OCI-LY1 (cell line): ENCODE results near the gene DIP2C.

Experiments
- H2AFZ ChIP-seq: fragments of 200-600 bp; sonication (generic), shearing (Covaris generic); 2 replicates; pipeline ENCODE4 v1.6.0; 2014; ENCODE audit warnings: antibody characterized with exemption, mild to moderate bottlenecking, low read length
- H3F3A ChIP-seq: fragments of 200-600 bp; sonication (generic), shearing (Covaris generic); 2 replicates; pipeline ENCODE4 v1.6.0; 2014; ENCODE audit warnings: mild to moderate bottlenecking, antibody characterized with exemption, low read length, moderate library complexity; ENCODE audit not compliant: insufficient read depth
- H3K27ac ChIP-seq: fragments of 200-600 bp; sonication (generic); 2 replicates; pipeline ENCODE4 v1.5.1; 2014; ENCODE audit warnings: low read length, mixed run types, mild to moderate bottlenecking, low read depth; ENCODE audit not compliant: poor library complexity, severe bottlenecking
- H3K27me3 ChIP-seq: fragments of 200-600 bp; sonication (generic); 2 replicates; pipeline ENCODE4 v1.6.0; 2014; ENCODE audit warnings: antibody characterized with exemption, mild to moderate bottlenecking, low read length, moderate library complexity; ENCODE audit not compliant: insufficient read depth
- H3K36me3 ChIP-seq: fragments of 200-600 bp; sonication (generic); 2 replicates; pipeline ENCODE4 v1.6.1; 2014; ENCODE audit warnings: mild to moderate bottlenecking, antibody characterized with exemption, low read length, moderate library complexity, mixed read lengths; ENCODE audit not compliant: insufficient read depth
- H3K4me1 ChIP-seq: fragments of 200-600 bp; sonication (generic); 2 replicates; pipeline ENCODE4 v1.5.1; 2014; ENCODE audit warnings: mild to moderate bottlenecking, low read length, moderate library complexity; ENCODE audit not compliant: insufficient read depth, severe bottlenecking
- H3K4me2 ChIP-seq: fragments of 200-600 bp; sonication (generic), shearing (Covaris generic); 2 replicates; pipeline ENCODE4 v1.6.1; 2014; ENCODE audit warnings: low read length
- H3K4me3 ChIP-seq: fragments of 200-600 bp; sonication (generic); 2 replicates; pipeline ENCODE4 v1.5.1; 2014; ENCODE audit warnings: low read length, low read depth, mild to moderate bottlenecking, mixed read lengths; ENCODE audit not compliant: poor library complexity, severe bottlenecking
- H3K79me2 ChIP-seq: fragments of 200-600 bp; shearing (Covaris generic); 2 replicates; pipeline ENCODE4 v1.6.1; 2016; ENCODE audit warnings: mixed run types, low read length, mixed read lengths; ENCODE audit not compliant: insufficient read depth
- H3K9ac ChIP-seq: fragments of 200-600 bp; sonication (generic), shearing (Covaris generic); 2 replicates; pipeline ENCODE4 v1.6.1; 2014; ENCODE audit warnings: mild to moderate bottlenecking, low read length, mixed read lengths
- H3K9me2 ChIP-seq: fragments of 200-600 bp; sonication (generic), shearing (Covaris generic); 2 replicates; pipeline ENCODE4 v1.6.1; 2014; ENCODE audit warnings: low read depth, mild to moderate bottlenecking, low read length, mixed read lengths
- H3K9me3 ChIP-seq: fragments of 200-600 bp; shearing (Covaris generic); 2 replicates; pipeline ENCODE4 v1.6.1; 2014; ENCODE audit warnings: low read length, mixed read lengths
- H4K20me1 ChIP-seq: fragments of 200-600 bp; sonication (generic), shearing (Covaris generic); 2 replicates; pipeline ENCODE4 v1.6.0; 2016; ENCODE audit warnings: mild to moderate bottlenecking, low read length; ENCODE audit not compliant: insufficient read depth
- EZH2 ChIP-seq: fragments of 200-600 bp; sonication (generic), shearing (Covaris generic); IDR thresholded peaks from 2 replicates; pipeline ENCODE4 v1.8.0; 2017; ENCODE audit warnings: borderline replicate concordance, mixed run types, mild to moderate bottlenecking, antibody characterized with exemption, low read length, moderate library complexity, mixed read lengths
- TF ChIP-seq, protein P1 (sequence below): fragments of 200-600 bp; sonication (generic), shearing (Covaris generic); IDR thresholded peaks from 2 replicates; pipeline ENCODE4 v1.5.1; 2017; ENCODE audit warnings: mild to moderate bottlenecking, antibody characterized with exemption, low read length, moderate library complexity, mixed read lengths

Gene DIP2C

DNA sequence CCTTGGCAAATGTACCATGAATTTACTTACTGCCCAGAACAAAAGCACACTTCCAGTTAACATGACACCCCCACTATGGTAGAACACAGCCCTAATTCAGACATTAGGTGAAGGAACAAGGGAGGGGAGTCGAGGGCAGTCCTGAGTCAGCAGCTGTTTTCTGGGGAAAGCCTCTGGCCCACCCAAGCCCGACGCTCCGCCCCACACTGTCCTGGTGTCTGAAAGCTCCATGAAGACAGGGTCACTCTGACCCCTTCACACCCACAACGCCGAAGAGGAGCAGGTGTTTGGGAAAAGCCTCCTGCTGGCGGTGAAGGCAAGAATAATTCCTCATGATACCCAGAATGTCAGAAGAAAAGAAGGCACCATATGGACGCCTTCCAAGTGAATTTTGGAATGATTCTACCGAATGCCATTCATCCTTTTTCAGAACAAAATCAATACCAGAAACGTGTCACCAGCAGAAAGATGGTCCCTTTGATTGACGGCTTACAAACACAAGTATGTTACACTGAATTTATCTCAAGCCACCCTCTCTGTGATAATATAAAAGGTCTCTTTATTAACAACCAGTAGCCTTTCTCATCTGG, 172.1 kb downstream of the DIP2C start:
- Histone ChIP-seq H3K79me2 (no peaks in the 10 kb centered on the region; the same call in 1 of the 2 replicates), H3K27me3 (no peaks in the 10 kb centered on the region), H4K20me1 (no peaks in the 10 kb centered on the region), H2AFZ (no peak overlapping the region), H3K36me3 (peaks cover 19% of the 10 kb centered on the region; the same call in 1 of the 2 replicates), H3K9me3 (no peaks in the 10 kb centered on the region), H3F3A (peaks cover 24% of the 10 kb centered on the region), H3K9ac (peak overlapping the region; percentile 20; the same call in 1 of the 2 replicates), H3K4me2 (no peak overlapping the region; the same call in 1 of the 2 replicates), H3K9me2 (no peaks in the 10 kb centered on the region), H3K4me1 (peaks cover 95% of the 10 kb centered on the region), H3K27ac (peak overlapping the region; percentile 97), H3K4me3 (no peak overlapping the region)
- TF ChIP-seq EZH2, result no peak
- TF ChIP-seq, protein P1, sequence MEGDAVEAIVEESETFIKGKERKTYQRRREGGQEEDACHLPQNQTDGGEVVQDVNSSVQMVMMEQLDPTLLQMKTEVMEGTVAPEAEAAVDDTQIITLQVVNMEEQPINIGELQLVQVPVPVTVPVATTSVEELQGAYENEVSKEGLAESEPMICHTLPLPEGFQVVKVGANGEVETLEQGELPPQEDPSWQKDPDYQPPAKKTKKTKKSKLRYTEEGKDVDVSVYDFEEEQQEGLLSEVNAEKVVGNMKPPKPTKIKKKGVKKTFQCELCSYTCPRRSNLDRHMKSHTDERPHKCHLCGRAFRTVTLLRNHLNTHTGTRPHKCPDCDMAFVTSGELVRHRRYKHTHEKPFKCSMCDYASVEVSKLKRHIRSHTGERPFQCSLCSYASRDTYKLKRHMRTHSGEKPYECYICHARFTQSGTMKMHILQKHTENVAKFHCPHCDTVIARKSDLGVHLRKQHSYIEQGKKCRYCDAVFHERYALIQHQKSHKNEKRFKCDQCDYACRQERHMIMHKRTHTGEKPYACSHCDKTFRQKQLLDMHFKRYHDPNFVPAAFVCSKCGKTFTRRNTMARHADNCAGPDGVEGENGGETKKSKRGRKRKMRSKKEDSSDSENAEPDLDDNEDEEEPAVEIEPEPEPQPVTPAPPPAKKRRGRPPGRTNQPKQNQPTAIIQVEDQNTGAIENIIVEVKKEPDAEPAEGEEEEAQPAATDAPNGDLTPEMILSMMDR, result no peak

DNA sequence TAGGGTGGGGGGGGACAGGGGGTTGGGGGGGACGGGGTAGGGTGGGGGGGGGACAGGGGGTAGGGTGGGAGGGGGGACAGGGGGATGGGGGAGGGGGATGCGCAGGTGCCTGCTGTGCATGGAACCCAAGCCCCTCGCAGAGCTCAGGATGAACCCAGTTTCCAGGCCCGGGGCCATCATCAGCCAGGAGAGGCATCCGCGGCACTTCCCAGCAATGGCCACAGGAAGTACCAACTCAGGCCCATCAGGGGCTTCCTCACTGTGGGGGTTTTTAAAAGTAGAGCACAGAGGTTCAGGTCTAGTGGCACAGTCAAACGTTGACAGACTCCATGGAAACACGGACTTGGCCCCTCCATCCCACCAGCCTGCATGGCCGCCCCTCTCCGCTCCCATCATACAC, 172.7 kb downstream of the DIP2C start:
- H3K9me3 ChIP-seq, result no peaks in the 10 kb centered on the region
- H3K36me3 ChIP-seq, result peaks cover 19% of the 10 kb centered on the region; the same call in 1 of the 2 replicates
- no peak overlapping the region for H3K4me3 ChIP-seq
- peak overlapping the region; percentile 97 for H3K27ac ChIP-seq
- H3K27me3 ChIP-seq, result no peaks in the 10 kb centered on the region
- peak overlapping the region; percentile 20; the same call in 1 of the 2 replicates for H3K9ac ChIP-seq
- peaks cover 95% of the 10 kb centered on the region for H3K4me1 ChIP-seq
- H4K20me1 ChIP-seq, result no peaks in the 10 kb centered on the region
- no peak for TF ChIP-seq EZH2
- TF ChIP-seq, protein P1, result no peak
- no peaks in the 10 kb centered on the region for H3K9me2 ChIP-seq
- no peaks in the 10 kb centered on the region; the same call in 1 of the 2 replicates for H3K79me2 ChIP-seq
- H3K4me2 ChIP-seq, result no peak overlapping the region; the same call in 1 of the 2 replicates
- no peak overlapping the region for H2AFZ ChIP-seq
- H3F3A ChIP-seq, result peaks cover 24% of the 10 kb centered on the region

DNA sequence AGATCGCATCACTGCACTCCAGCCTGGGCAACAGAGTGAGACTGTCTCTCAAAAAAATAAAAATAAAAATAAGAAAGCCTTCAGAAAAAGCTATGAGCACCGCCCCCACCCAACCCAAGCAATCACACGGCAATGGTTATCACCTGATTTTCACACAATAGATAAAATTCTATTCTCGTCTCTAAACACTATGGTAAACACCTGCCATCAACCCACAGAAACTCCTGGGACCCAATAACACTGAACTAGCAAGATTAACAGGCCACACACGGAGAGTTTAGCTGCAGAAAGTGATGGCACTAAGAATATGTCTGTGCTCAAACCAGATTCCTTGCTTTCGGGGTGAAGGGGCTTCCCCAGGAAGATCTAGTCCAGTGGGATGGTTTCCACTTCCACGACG, 173.8 kb downstream of the DIP2C start:
- Histone ChIP-seq H3K9ac (peak overlapping the region; percentile 86; the same call in 1 of the 2 replicates), H3K4me1 (peaks cover 95% of the 10 kb centered on the region), H3K9me3 (no peaks in the 10 kb centered on the region), H3F3A (peaks cover 18% of the 10 kb centered on the region), H3K4me2 (peak overlapping the region; percentile 91), H2AFZ (no peak overlapping the region), H3K27ac (peak overlapping the region; percentile 100), H3K9me2 (no peaks in the 10 kb centered on the region), H4K20me1 (no peaks in the 10 kb centered on the region), H3K4me3 (peak overlapping the region; percentile 61), H3K27me3 (no peaks in the 10 kb centered on the region), H3K36me3 (peaks cover 21% of the 10 kb centered on the region; the same call in 1 of the 2 replicates), H3K79me2 (no peaks in the 10 kb centered on the region; the same call in 1 of the 2 replicates)
- TF ChIP-seq, protein P1, result no peak
- no peak for TF ChIP-seq EZH2
